Measurements from ENCODE around the gene CLASP1.

The CLASP1 gene

GRCh38 chr2:121529439-121530211 lies 119.6 kb downstream of the CLASP1 start:
- no peak for TF ChIP-seq EZH2 (IDR thresholded peaks at IDR 0.05; ENCODE audit: borderline replicate concordance, low read length)
- no peak for TF ChIP-seq CTCF (IDR thresholded peaks at IDR 0.05; ENCODE audit: low read length)
- Histone ChIP-seq H3K27ac (ENCODE audit: low read depth, low read length, poor library complexity, severe bottlenecking) (peak overlapping the region; percentile 97), H3K9ac (ENCODE audit: low read length) (peak overlapping the region; percentile 81), H2AFZ (ENCODE audit: low read length) (no peak overlapping the region), H4K20me1 (ENCODE audit: insufficient read depth, low read length) (no peaks in the 10 kb centered on the region), H3K4me3 (ENCODE audit: low read depth, low read length, poor library complexity, severe bottlenecking) (peak overlapping the region; percentile 80), H3K36me3 (ENCODE audit: insufficient read depth, low read length) (peaks cover 23% of the 10 kb centered on the region; the same call in 1 of the 2 replicates), H3K27me3 (ENCODE audit: insufficient read depth, low read length) (no peaks in the 10 kb centered on the region), H3F3A (ENCODE audit: insufficient read depth, low read length) (0 out of 2 replicates have a peak, but pooled peaks cover 3% of the 10 kb centered on the region), H3K4me1 (ENCODE audit: insufficient read depth, low read length, severe bottlenecking) (peaks cover 61% of the 10 kb centered on the region), H3K79me2 (ENCODE audit: insufficient read depth, low read length) (peaks cover 13% of the 10 kb centered on the region), H3K9me2 (ENCODE audit: low read depth, low read length) (no peaks in the 10 kb centered on the region), H3K4me2 (ENCODE audit: low read length) (peak overlapping the region; percentile 89), H3K9me3 (ENCODE audit: low read length) (no peaks in the 10 kb centered on the region)

GRCh38 chr2:121527009-121527682 lies 122.1 kb downstream of the CLASP1 start:
- peaks cover 34% of the 10 kb centered on the region; the same call in 1 of the 2 replicates for H3K36me3 ChIP-seq (ENCODE audit: insufficient read depth, low read length)
- TF ChIP-seq EZH2 (IDR thresholded peaks at IDR 0.05; ENCODE audit: borderline replicate concordance, low read length) (no peak), CTCF (IDR thresholded peaks at IDR 0.05; ENCODE audit: low read length) (no peak)
- H3K9me3 ChIP-seq (ENCODE audit: low read length): no peaks in the 10 kb centered on the region
- no peak overlapping the region for H3K4me2 ChIP-seq (ENCODE audit: low read length)
- H3K79me2 ChIP-seq (ENCODE audit: insufficient read depth, low read length): peaks cover 13% of the 10 kb centered on the region
- H3K27me3 ChIP-seq (ENCODE audit: insufficient read depth, low read length): no peaks in the 10 kb centered on the region
- no peaks in the 10 kb centered on the region for H4K20me1 ChIP-seq (ENCODE audit: insufficient read depth, low read length)
- peaks cover 38% of the 10 kb centered on the region for H3K4me1 ChIP-seq (ENCODE audit: insufficient read depth, low read length, severe bottlenecking)
- no peaks in the 10 kb centered on the region for H3K9me2 ChIP-seq (ENCODE audit: low read depth, low read length)
- 0 out of 2 replicates have a peak, but pooled peaks cover 3% of the 10 kb centered on the region for H3F3A ChIP-seq (ENCODE audit: insufficient read depth, low read length)
- no peak overlapping the region for H2AFZ ChIP-seq (ENCODE audit: low read length)
- H3K27ac ChIP-seq (ENCODE audit: low read depth, low read length, poor library complexity, severe bottlenecking): no peak overlapping the region
- no peak overlapping the region for H3K9ac ChIP-seq (ENCODE audit: low read length)
- no peak overlapping the region for H3K4me3 ChIP-seq (ENCODE audit: low read depth, low read length, poor library complexity, severe bottlenecking)

GRCh38 chr2:121524685-121525425 lies 124.4 kb downstream of the CLASP1 start:
- TF ChIP-seq CTCF (IDR thresholded peaks at IDR 0.05; ENCODE audit: low read length) (no peak), EZH2 (IDR thresholded peaks at IDR 0.05; ENCODE audit: borderline replicate concordance, low read length) (no peak)
- Histone ChIP-seq H3K79me2 (ENCODE audit: insufficient read depth, low read length) (peaks cover 13% of the 10 kb centered on the region), H2AFZ (ENCODE audit: low read length) (no peak overlapping the region), H3F3A (ENCODE audit: insufficient read depth, low read length) (no peaks in the 10 kb centered on the region), H3K9me3 (ENCODE audit: low read length) (no peaks in the 10 kb centered on the region), H3K9ac (ENCODE audit: low read length) (no peak overlapping the region), H4K20me1 (ENCODE audit: insufficient read depth, low read length) (no peaks in the 10 kb centered on the region), H3K4me2 (ENCODE audit: low read length) (no peak overlapping the region), H3K4me3 (ENCODE audit: low read depth, low read length, poor library complexity, severe bottlenecking) (no peak overlapping the region), H3K36me3 (ENCODE audit: insufficient read depth, low read length) (peaks cover 47% of the 10 kb centered on the region; the same call in 1 of the 2 replicates), H3K4me1 (ENCODE audit: insufficient read depth, low read length, severe bottlenecking) (peaks cover 30% of the 10 kb centered on the region), H3K27ac (ENCODE audit: low read depth, low read length, poor library complexity, severe bottlenecking) (peak overlapping the region; percentile 34), H3K27me3 (ENCODE audit: insufficient read depth, low read length) (no peaks in the 10 kb centered on the region), H3K9me2 (ENCODE audit: low read depth, low read length) (no peaks in the 10 kb centered on the region)

Measured in OCI-LY1 (cell line).